UCSD-AML1 (cell line): ENCODE measurements around the gene ANGPTL7.
"Not testable (repeated sequence)": the region's sequence is repeated elsewhere in the genome, so short reads cannot be mapped to it uniquely, and the experiment has no call there.

ENCODE experiments used
- DNase-seq: peaks from one replicate; lab custom pipeline; 2025; ENCODE audit not compliant: unreplicated experiment; lab: John Stamatoyannopoulos, UW

ANGPTL7 gene

DNA sequence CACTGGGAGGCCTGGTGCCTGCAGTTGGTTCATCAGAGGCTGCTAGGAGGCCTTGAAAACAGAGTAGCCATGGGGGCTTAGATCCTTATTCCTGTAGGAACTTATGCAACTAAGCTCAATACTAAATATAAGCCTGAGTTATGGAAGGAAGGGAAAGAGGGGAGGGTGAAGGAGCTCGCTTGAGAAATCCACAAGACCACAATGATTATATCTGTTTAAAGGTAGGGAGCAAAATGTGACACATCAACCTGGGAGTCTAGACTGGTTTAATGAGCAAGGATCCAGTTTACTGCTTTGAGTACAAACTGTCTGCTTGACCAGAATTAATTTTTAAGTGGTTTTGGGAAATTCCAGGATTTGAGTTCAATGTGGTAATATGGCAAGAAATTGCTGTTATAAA lies 20.4 kb upstream of the ANGPTL7 start:
- no peak for DNase-seq

DNA sequence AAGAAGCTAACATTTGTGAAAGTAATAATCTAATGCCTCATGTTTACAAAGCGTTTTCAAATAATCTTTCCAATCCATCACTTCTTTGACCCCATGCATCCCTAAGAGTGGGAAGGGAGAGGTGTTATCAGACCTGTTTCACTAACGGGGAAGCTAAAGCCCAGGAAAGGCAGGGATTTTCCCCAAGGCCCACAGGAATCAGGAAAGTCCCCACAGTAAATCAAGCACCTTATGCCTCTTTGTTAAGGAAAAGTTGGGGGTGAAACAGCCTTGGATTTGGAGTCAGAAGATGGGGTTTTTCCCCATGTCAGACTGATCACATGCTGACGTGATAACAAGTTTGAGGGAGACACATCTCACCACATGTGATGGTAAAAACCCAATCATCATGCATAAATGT lies 20.0 kb upstream of the ANGPTL7 start:
- DNase-seq, result no peak

DNA sequence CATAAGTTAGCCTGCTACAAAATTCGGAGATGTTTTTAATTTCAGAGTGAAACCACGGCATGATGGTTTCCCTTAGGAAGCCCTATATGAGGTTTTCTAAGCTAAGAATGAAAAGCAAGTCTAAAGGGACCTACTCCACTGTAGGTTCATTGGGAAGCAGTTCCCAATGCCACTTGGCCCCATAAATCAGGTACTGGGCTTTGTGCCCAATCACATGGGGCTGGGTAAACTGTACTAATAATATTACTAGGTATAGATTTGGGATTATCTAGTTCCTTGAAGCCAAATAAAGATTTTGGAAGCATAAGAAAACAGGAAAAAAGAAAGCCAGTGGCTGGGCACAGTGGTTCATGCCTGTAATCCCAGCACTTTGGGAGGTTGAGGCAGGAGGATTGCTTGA lies 19.1 kb upstream of the ANGPTL7 start:
- DNase-seq, result no peak

DNA sequence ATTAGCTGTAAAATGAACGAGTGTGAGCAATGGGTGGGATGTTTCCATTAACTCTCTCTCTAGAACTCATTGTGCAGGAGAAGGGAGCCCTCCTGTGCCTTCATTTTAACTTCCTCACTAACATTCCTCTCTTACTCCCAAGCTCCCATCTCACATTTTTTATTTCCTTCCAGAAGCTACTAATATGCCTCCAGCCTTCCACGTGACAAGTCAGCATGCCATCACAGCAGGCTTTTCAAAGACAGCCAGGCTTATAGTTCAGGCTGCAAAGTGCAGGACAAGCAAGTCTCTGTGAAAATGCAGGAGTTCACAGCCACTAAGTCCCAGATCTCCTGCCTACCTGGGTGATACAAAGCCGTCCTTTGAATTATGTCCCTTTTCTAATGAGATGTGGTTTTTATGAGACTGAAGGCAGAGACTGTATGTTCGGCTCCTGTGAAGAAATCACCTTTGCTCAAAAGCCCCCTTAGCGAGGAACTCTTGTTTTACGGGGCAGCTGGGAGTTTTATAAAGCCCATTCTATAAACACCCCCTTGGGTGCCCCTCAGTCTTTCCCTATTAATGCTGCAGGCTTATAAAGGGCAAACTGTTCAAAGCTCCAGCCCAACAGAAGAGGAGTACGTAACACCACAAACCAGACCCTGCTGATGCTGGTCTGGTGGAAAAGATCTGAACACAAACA lies 14.8 kb upstream of the ANGPTL7 start:
- DNase-seq, result no peak

DNA sequence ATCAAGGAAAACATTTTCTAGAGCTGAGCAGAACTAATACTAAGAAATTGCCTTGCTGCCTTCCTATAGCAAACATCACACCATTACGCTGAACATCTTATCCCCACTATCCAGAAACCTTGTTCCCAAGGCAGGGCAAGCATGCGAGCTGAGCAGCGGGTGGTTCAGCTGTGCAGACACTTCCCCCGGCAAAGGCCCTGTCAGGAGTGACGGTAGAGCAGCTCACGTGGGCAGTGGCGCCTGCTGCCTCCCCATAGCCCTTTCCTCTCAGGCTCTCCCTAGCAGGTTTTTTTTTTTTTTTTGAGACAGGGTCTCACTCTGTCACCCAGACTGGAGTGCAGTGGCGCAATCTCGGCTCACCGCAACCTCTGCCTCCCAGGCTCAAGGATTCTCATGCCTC lies 13.7 kb upstream of the ANGPTL7 start:
- no peak for DNase-seq

DNA sequence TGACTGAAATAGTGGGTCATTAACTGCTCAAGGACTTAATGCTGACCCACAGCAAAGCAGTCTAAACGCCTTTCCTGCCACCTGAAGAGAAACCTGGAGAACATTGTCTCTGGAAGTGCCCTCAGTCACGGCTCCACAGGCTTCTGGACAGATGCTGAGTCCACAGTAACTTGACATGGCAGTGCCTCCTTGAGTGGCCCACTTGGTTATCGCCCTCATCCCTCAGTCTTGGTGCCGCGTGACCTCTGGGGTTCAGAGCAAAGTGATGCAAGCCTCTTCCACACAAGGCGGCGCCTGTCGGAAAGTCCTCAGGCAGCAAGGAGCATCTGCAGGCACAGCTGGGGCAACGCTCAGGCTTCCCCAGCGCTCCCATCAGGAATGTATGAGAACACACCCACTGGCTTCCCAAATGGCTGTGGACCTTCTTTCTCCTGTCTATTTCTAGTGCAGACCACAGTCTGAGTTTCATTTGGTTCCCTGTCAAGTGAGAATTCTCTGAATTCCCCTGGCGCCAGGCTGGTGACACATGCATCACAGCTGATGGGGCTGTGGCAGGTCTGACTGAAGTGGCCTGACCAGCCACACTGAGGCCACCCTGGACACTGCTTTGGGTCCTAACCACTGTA lies 13.0 kb upstream of the ANGPTL7 start:
- no peak for DNase-seq

DNA sequence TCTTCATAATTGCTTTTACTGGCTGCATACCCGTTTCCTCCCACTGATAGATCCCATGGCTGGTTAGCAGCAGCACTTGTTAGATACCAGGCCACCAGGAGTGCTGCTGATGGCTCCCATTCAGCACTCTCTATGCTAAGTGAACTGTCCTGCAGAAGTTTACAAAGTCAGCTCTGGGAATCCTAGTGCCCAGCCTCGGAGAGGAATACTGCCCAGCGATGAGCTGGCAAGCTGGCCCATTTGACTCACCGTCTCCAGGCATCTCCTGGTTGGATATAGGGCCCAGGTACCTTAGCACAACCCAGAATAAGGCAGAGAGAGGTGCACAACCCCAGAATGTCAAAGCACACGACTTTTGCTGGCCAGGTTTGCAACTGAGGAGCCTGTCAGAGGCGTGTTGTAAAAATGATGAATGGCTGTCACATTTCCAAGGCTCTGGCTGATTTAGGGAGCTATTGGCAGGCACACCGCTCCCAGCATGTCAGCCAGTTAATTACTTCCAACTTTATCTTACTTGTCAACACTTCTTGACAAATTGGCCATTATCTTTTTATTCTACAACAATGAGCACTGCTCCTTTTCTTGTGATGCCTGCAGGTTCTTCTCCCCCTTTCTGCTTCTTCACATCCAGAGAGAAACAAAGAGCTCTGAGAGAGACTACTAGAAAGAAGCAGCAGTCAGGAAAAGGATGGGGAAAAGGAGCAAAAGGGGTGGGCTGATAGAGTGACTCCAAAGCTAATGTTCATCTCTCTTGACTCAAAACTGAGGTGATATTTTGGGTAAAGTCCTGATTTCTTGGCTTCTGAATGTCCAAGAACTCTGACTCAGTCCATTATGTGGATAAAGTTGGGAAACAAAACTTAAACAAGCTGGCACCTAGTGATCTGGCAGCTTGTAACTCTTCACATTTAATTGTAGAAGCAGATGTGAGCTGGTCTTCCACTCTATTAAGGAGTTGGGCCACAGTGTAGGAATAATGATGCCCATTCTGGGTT lies 10.8 kb upstream of the ANGPTL7 start:
- DNase-seq, result no peak

DNA sequence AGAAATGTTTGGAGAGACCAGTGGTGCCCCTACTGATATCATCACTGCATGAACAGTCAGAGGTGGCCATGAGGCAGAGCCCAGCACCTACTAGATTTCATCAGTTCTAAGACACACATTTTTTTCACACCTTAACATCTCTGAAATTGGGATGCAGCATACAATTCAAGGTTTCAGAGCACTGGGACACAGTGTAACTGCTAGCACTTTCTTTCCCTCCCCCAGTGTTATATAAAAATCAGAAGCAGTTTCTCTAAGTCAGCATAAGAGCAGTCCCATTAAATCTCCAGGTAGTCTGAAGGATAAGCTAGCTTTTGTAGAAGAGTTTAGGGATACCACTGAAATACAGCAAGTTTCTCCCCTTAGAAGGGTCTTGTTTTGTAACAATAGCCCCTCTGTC lies 10.0 kb upstream of the ANGPTL7 start:
- DNase-seq, result no peak

DNA sequence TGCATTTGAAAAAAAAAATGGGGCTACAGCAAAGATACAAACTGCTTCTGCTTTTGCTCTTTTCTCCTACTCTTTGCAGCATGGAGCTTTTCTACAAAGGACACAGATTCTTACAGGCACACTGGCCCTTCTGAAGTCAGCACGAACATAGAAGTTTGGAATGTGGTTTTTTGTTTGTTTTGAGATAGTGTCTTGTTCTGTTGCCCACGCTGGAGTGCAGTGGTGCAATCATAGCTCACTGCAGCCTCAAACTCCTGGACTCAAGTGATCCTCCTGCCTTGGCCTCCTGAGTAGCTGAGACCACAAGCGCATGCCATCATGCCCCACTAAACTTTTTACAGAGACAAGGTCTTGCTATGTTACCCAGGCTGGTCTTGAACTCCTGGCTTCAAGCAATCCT lies 9.4 kb upstream of the ANGPTL7 start:
- DNase-seq, result not testable (repeated sequence)

DNA sequence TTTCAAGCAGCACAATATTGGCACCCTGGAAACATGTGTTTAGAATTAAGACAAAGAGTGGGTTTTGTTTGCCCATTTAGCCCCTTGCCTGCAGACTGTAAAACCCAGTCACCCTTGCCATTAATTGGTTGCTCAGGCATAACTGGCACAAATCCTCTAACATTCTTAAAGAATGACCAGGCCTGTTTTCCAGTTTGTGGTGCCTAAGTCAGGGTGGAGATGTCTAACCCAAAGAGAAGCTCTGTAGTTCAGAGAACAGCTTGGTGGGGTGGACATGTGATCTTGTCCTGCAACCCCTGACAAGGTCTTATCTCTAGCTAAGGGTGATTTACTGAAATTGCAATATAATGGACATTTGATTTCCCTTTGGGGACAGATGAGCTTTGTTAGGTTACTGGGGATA lies 8.8 kb upstream of the ANGPTL7 start:
- no peak for DNase-seq

DNA sequence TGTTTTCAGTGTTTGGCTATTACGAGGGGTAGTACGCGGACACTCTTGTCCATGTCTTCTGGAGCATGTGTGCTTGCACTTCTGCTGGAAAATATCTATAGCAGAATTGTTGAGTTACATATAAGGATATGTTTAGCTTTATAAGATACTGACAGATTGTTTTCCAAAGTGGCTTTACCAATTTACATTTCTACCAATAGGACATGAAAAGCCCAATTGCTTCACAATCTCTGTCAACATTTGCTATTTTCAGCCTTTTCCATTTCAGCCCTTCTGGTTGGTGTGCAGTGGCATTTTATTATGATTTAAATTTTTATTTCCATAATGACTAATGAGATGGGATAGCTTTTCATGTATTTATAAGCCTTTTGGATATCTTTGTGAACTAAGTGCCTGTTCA lies 6.3 kb upstream of the ANGPTL7 start:
- DNase-seq, result no peak

DNA sequence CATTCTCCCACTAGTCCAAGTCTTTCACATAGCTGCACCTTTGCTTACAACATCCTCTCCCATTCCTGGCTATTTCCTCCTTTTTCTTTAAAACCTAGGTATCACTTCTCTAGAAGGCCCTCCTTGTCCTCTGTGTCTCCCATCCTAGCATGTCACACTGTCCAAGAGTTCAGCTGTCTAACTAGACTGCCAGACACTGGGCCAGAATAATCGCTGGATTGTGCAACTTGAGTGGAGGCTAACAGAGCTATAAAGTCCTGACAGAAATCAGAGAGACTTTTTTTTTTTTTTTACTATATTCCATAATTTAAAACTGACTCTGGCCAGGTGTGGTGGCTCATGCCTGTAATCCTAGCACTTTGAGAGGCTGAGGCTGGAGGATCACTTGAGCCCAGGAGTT lies 4.2 kb upstream of the ANGPTL7 start:
- no peak for DNase-seq

DNA sequence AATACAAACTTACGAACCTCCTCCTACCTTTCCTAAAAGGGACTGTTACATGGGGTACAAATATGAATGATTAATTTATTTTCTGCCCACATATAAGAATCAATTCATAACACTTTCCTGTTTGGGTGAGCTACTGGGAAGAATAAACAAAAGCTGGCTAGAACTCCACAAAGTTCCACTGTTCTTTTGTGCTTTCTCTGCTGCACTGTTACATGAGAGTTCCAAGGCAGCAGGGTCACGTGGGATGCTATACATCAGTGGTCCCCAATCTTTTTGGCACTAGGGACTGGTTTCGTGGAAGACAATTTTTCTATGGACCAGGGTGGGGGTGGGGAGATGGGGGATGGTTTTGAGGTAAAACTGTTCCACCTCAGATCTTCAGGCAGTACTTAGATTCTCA lies 2.2 kb upstream of the ANGPTL7 start:
- DNase-seq, result no peak

DNA sequence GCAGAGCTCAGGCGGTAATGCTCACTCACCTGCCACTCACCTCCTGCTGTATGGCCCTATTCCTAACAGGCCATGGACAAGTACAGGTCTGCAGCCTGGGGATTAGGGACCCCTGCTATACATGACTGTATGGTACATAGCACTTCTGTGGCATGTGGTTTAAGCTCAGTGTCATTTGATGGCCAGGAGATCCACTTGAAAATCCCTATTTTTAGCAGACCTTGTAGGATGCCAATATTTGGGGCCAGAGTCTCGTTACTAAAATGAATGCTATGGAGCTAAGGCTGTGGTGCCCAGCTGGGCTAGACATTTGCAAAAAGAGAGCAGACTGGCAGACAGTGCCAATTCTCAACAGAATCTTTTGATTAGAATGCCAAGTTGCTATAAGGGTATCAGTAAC lies 1.7 kb upstream of the ANGPTL7 start:
- DNase-seq, result no peak

DNA sequence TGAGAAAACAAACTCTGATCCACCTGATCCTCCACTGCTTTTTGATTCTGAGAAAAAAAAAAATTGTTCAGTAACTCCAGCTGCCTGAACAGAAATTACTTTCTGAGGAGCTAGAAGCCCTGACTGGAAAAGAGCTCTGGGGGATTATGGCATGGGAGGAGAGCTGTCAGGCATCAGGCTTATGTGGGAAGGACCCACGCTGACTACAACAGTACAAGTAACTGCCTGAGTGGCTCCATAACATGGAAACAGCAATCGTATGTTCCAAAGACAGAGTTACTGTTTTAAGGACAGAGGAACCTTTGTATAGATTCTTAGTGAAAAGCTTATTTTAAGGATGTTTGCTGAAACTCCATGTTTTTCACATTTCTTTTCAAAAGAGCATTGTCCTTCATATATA lies 1.2 kb upstream of the ANGPTL7 start:
- DNase-seq, result no peak

DNA sequence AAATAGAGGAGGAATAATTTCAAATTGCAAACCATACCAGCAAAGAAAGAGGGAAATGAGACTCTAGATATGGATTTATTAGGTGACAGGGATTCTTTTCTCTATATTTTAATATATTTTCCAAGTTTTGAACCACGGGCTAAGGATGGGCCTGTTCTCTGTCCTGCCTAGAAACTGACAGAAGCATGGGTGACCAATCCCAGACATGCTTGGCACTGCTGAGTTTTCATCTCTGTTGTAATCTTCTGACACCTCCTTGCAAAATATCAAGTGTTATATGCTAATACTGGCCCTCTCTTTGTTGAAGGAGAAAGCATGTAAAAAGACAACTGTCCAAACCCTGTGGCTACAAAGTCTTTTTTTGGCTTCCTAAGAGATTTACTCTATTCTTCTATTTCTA lies 774 bp upstream of the ANGPTL7 start:
- no peak for DNase-seq

DNA sequence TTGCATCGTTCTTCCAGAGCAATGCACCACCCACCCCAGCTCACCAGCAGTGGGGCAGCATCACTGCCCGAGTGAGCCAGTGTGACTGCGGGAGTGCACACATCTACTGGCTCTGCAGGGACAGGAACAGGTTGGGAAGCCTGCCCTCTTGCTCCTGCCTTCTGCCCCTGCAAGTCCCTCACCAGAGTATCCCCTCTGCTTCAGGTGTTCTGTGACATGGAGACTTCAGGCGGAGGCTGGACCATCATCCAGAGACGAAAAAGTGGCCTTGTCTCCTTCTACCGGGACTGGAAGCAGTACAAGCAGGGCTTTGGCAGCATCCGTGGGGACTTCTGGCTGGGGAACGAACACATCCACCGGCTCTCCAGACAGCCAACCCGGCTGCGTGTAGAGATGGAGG lies 4.2 kb downstream of the ANGPTL7 start:
- DNase-seq, result no peak

DNA sequence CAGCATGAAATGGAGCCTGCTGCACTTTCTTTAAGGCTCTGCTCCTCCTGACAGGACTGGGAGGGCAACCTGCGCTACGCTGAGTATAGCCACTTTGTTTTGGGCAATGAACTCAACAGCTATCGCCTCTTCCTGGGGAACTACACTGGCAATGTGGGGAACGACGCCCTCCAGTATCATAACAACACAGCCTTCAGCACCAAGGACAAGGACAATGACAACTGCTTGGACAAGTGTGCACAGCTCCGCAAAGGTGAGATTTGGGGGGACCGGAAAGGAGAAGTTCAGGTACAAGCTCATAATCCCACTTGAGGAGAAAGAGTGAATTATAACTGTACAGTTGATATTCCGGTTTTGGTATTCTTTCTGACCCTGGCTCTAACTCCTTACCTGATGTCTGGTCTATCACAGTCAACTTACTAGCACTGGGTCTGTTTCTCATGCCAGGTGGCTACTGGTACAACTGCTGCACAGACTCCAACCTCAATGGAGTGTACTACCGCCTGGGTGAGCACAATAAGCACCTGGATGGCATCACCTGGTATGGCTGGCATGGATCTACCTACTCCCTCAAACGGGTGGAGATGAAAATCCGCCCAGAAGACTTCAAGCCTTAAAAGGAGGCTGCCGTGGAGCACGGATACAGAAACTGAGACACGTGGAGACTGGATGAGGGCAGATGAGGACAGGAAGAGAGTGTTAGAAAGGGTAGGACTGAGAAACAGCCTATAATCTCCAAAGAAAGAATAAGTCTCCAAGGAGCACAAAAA lies 5.4 kb downstream of the ANGPTL7 start:
- no peak for DNase-seq

DNA sequence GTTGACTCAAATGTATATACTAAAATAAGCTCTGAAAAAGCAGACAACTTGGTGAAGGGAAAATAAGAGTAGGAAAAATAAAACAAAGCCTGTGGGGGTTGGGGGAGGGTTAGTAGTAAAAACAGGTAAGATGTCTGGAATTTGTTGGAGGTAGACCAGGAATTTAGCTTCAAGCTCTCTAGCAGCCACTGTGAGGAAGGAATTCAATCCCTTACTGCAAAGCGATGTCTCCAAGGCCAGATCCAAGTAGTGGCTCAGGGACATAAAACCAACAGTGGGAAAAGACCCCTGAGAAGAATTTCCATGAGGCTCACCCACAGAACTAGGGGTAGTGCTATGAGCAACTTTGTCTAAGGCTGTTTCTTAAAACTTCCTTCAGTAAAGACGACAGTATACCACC lies 7.8 kb downstream of the ANGPTL7 start:
- no peak for DNase-seq

DNA sequence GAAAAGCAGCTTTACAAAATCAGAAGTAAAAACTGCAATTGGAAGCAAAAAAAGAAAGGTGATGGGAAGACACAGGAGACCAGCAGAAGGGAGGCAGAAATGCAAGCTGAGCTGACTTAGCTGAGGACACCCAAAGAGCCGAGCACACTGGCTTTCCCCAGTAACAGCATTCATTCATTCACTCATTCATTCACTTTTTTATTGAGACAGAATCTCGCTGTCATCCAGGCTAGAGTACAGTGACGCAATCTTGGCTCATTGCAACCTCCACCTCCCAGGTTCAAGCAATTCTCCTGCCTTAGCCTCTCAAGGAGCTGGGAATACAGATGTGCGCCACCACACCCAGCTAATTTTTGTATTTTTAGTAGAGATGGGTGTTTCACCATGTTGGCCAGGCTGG lies 8.2 kb downstream of the ANGPTL7 start:
- DNase-seq, result no peak

DNA sequence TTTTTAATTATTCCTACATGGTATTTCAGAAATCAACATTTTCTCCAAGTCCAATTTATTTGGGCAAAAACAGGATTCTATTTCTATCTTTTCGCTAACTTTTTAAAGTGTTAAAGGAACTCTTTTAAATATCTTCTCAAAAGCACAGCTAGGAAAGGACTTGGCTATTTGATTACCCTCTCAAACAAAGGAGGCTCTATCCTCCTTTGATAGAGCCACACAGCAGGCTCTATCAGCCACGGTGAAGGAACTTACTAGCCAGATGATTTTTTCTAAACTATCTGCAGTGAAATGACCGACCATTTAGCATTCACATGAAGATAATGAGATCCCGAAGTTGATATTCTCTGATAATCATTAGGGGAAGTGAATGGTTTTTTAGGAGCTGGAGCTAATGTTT lies 9.1 kb downstream of the ANGPTL7 start:
- no peak for DNase-seq
